Spleen (tissue), 7 donors: ENCODE measurements around the gene EXOC4.

Experiments used
- CTCF ChIP-seq, 11 experiments: fragments of 200-600 bp in 7 of 11; fragments of 450-650 bp in 4 of 11; sonication (generic) in 4 of 11; IDR thresholded peaks in 8 of 11; conservative IDR thresholded peaks in 3 of 11; 1 replicate in 7 of 11; 2 replicates in 4 of 11; pipeline versions ENCODE4 v1.4.0 to v1.8.0; 2016 to 2021; ENCODE audit warnings: antibody characterized with exemption in 11 of 11, inconsistent platforms in 4 of 11, mild to moderate bottlenecking in 1 of 11
- POLR2A ChIP-seq, 3 donors: fragments of 450-650 bp; IDR thresholded peaks; one replicate each; pipeline ENCODE4 v1.5.1; 2017; ENCODE audit warnings: antibody characterized with exemption in 3 of 3, mild to moderate bottlenecking in 1 of 3
- donor health status: DM: no; HTN: no; CAD: no; lungs with moderate emphysema.
- donor health status: DM: no; HTN: no; CAD: no.
- donor health status: DM: no; HTN: no; CAD: no.

- TF ChIP-seq CTCF (IDR thresholded peaks at IDR 0.05 in 8 of 11, conservative IDR thresholded peaks at IDR 0.05 in 3 of 11) (no peak), POLR2A (IDR thresholded peaks at IDR 0.05) (no peak)
Measured at GRCh38 chr7:133320891-133321290, 68.0 kb downstream of the EXOC4 start.
